Upper lobe of left lung (tissue), 6 donors: ENCODE results near the gene NT5DC2. TPM values are rescaled to one million over a fixed set of nuclear protein-coding genes. Genes with fewer than 3 reads are reported as not detected.

Experiments
- ATAC-seq, 2 donors: fragments of 200-7000 bp; cut with Tn5 transposase; one replicate each; pipeline ENCODE4 v1.9.1; 2022; ENCODE audit warnings: mild to moderate bottlenecking in 2 of 2, moderate library complexity in 2 of 2; ENCODE audit not compliant: low FRiP score in 2 of 2
- DNase-seq, 2 donors: peaks; one replicate each; pipeline ENCODE4 v3.0.0-alpha.2; 2019 to 2020
- H3K27ac ChIP-seq, 4 donors: fragments of 200-600 bp; sonication (generic); one replicate each; pipeline ENCODE4 v1.5.1; 2016 to 2019
- H3K27me3 ChIP-seq, 4 donors: fragments of 200-600 bp; sonication (generic); one replicate each; pipeline ENCODE4 v1.5.1; 2017 to 2019
- H3K36me3 ChIP-seq, 4 donors: fragments of 200-600 bp; sonication (generic); one replicate each; pipeline ENCODE4 v1.5.1; 2016 to 2019
- H3K4me1 ChIP-seq, 4 donors: fragments of 200-600 bp; sonication (generic); one replicate each; pipeline ENCODE4 v1.5.1; 2018 to 2019
- H3K4me3 ChIP-seq, 4 donors: fragments of 200-600 bp; sonication (generic); one replicate each; pipeline ENCODE4 v1.5.1; 2017 to 2019; ENCODE audit warnings: mild to moderate bottlenecking in 2 of 4, moderate library complexity in 1 of 4
- H3K9me3 ChIP-seq, 4 donors: fragments of 200-600 bp; sonication (generic); one replicate each; pipeline ENCODE4 v1.5.1; 2018 to 2019
- CTCF ChIP-seq, 6 experiments: fragments of 450-650 bp in 4 of 6; fragments of 200-600 bp in 2 of 6; sonication (generic) in 2 of 6; IDR thresholded peaks; one replicate each; pipeline ENCODE4 v1.5.1; 2016 to 2019; ENCODE audit warnings: antibody characterized with exemption in 6 of 6
- EP300 ChIP-seq, 4 donors: sonication (generic); formaldehyde crosslinking; IDR thresholded peaks; one replicate each; pipeline ENCODE4 v1.5.1; 2017; ENCODE audit warnings: antibody characterized with exemption in 4 of 4, control low read depth in 2 of 4
- POLR2A ChIP-seq, 4 donors: fragments of 450-650 bp; IDR thresholded peaks; one replicate each; pipeline ENCODE4 v1.5.1; 2016 to 2017; ENCODE audit warnings: antibody characterized with exemption in 4 of 4, mild to moderate bottlenecking in 2 of 4
- POLR2AphosphoS5 ChIP-seq, 2 donors: sonication (generic); formaldehyde crosslinking; IDR thresholded peaks; one replicate each; pipeline ENCODE4 v1.5.1; 2017; ENCODE audit warnings: antibody characterized with exemption in 2 of 2
- WGBS, 2 donors: methylation state at CpG; one replicate each; pipeline ENCODE4 v1.1.5; 2017 to 2018; 5-methylcytosine and 5-hydroxymethylcytosine counted together
- total RNA-seq, 6 donors: library from RNA; depleted of rRNA in 4 of 6; stranded (reverse); fragments of >200 nt in 4 of 6; gene quantifications; one replicate each; pipeline versions ENCODE4 v1.1.0 to v1.2.1, GENCODE V29; 2016 to 2021
- donor health status: DM: no; HTN: no; CAD: no; lungs with moderate emphysema.
- donor health status: DM: no; HTN: yes; CAD: no; lungs with severe emphysema.

NT5DC2 gene
- total RNA-seq, 6 donors from 2014 or later, result 27.3 to 113 (median 46.2) TPM

- Histone ChIP-seq H3K36me3 (peaks cover 0 to 63% (median 13%) of the 10 kb centered on the region in 4 donors), H3K9me3 (no peaks in the 10 kb centered on the region), H3K4me3 (no peak overlapping the region), H3K27me3 (no peaks in the 10 kb centered on the region), H3K4me1 (peaks cover 0 to 4% (median 4%) of the 10 kb centered on the region in 4 donors), H3K27ac (no peak overlapping the region)
- 88 to 95% methylated on average over 2 of the region's 2 CpGs for WGBS, 2 donors
- DNase-seq, result no peak
- TF ChIP-seq POLR2AphosphoS5 (IDR thresholded peaks at IDR 0.05) (no peak), EP300 (IDR thresholded peaks at IDR 0.05) (no peak), POLR2A (IDR thresholded peaks at IDR 0.05) (no peak), CTCF (IDR thresholded peaks at IDR 0.05) (no peak)
- ATAC-seq, result no peak
Observed at GRCh38 chr3:52568069-52568468, 34.4 kb upstream of the NT5DC2 start.

- Histone ChIP-seq H3K27me3 (no peaks in the 10 kb centered on the region), H3K36me3 (peaks cover 7 to 76% (median 40%) of the 10 kb centered on the region in 4 donors), H3K4me3 (no peak overlapping the region), H3K9me3 (no peaks in the 10 kb centered on the region), H3K4me1 (peaks cover 0 to 10% (median 4%) of the 10 kb centered on the region in 4 donors), H3K27ac (peak overlapping the region in 3 of 4 donors; percentile 9 to 52 (median 10))
- ATAC-seq (peak in 1 of 2 donors; percentile 71), DNase-seq (peak in 1 of 2 donors; percentile 28)
- WGBS, 2 donors, result 45 to 79% methylated on average over 2 of the region's 2 CpGs
- TF ChIP-seq EP300 (IDR thresholded peaks at IDR 0.05), result no peak
- no peak for TF ChIP-seq POLR2AphosphoS5 (IDR thresholded peaks at IDR 0.05)
- no peak for TF ChIP-seq CTCF (IDR thresholded peaks at IDR 0.05)
- TF ChIP-seq POLR2A (IDR thresholded peaks at IDR 0.05), result no peak
Observed at GRCh38 chr3:52563984-52564383, 30.3 kb upstream of the NT5DC2 start.

- H3K9me3 ChIP-seq, result no peaks in the 10 kb centered on the region
- no peaks in the 10 kb centered on the region for H3K27me3 ChIP-seq
- peaks cover 0 to 10% (median 4%) of the 10 kb centered on the region in 4 donors for H3K4me1 ChIP-seq
- DNase-seq, result no peak
- ATAC-seq, result no peak
- TF ChIP-seq CTCF (IDR thresholded peaks at IDR 0.05), result no peak
- TF ChIP-seq POLR2A (IDR thresholded peaks at IDR 0.05), result no peak
- no peak for TF ChIP-seq EP300 (IDR thresholded peaks at IDR 0.05)
- TF ChIP-seq POLR2AphosphoS5 (IDR thresholded peaks at IDR 0.05), result no peak
- H3K27ac ChIP-seq, result no peak overlapping the region
- 72 to 73% methylated on average over 4 of the region's 4 CpGs for WGBS, 2 donors
- peaks cover 7 to 87% (median 53%) of the 10 kb centered on the region in 4 donors for H3K36me3 ChIP-seq
- H3K4me3 ChIP-seq, result no peak overlapping the region
Observed at GRCh38 chr3:52561028-52561747, 27.5 kb upstream of the NT5DC2 start.

- H3K4me3 ChIP-seq, result no peak overlapping the region
- peaks cover 7 to 78% (median 56%) of the 10 kb centered on the region in 4 donors for H3K36me3 ChIP-seq
- H3K27me3 ChIP-seq, result no peaks in the 10 kb centered on the region
- 90 to 93% methylated on average over 5 of the region's 5 CpGs for WGBS, 2 donors
- peaks cover 0 to 10% (median 3%) of the 10 kb centered on the region in 4 donors for H3K4me1 ChIP-seq
- H3K9me3 ChIP-seq, result no peaks in the 10 kb centered on the region
- DNase-seq, result no peak
- ATAC-seq, result no peak
- TF ChIP-seq POLR2AphosphoS5 (IDR thresholded peaks at IDR 0.05), result no peak
- TF ChIP-seq POLR2A (IDR thresholded peaks at IDR 0.05), result no peak
- no peak for TF ChIP-seq CTCF (IDR thresholded peaks at IDR 0.05)
- TF ChIP-seq EP300 (IDR thresholded peaks at IDR 0.05), result no peak
- no peak overlapping the region for H3K27ac ChIP-seq
Observed at GRCh38 chr3:52558436-52558835, 24.8 kb upstream of the NT5DC2 start.
